Hepatocyte (in vitro differentiated cells): ENCODE measurements around the gene CHRNA4. TPM values are rescaled to one million over a fixed set of nuclear protein-coding genes. Genes with fewer than 3 reads are reported as not detected.

Experiments
- DNase-seq: peaks from one replicate; pipeline ENCODE4 v3.0.0-alpha.2; 2016; ENCODE audit warnings: low spot score
- H2AFZ ChIP-seq: fragments of 200-600 bp; sonication (generic); 2 replicates; pipeline ENCODE4 v1.6.0; 2016; ENCODE audit warnings: antibody characterized with exemption, mild to moderate bottlenecking
- H3K27ac ChIP-seq: fragments of 200-600 bp; sonication (generic); 2 replicates; pipeline ENCODE4 v1.5.1; 2016; ENCODE audit warnings: mild to moderate bottlenecking
- H3K27me3 ChIP-seq: fragments of 200-600 bp; sonication (generic); 2 replicates; pipeline ENCODE4 v1.6.1; 2016
- H3K36me3 ChIP-seq: fragments of 200-600 bp; sonication (generic); replicated peaks from 2 replicates; pipeline ENCODE4 v1.5.1; 2016; ENCODE audit warnings: low read depth; ENCODE audit not compliant: insufficient read depth
- H3K4me1 ChIP-seq: fragments of 200-600 bp; sonication (generic); 2 replicates; pipeline ENCODE4 v1.5.1; 2016; ENCODE audit warnings: mild to moderate bottlenecking, moderate library complexity; ENCODE audit not compliant: insufficient read depth
- H3K4me2 ChIP-seq: fragments of 200-600 bp; sonication (generic); 2 replicates; pipeline ENCODE4 v1.6.0; 2016
- H3K4me3 ChIP-seq: fragments of 200-600 bp; sonication (generic); 2 replicates; pipeline ENCODE4 v1.5.1; 2016; ENCODE audit warnings: mild to moderate bottlenecking
- H3K79me2 ChIP-seq: fragments of 200-600 bp; sonication (generic); 2 replicates; pipeline ENCODE4 v1.6.0; 2017; ENCODE audit warnings: mild to moderate bottlenecking
- H3K9me2 ChIP-seq: fragments of 200-600 bp; sonication (generic); replicated peaks from 2 replicates; pipeline ENCODE4 v1.6.0; 2017; ENCODE audit warnings: mild to moderate bottlenecking; ENCODE audit not compliant: insufficient read depth
- H3K9me3 ChIP-seq: fragments of 200-600 bp; sonication (generic); 2 replicates; pipeline ENCODE4 v1.5.1; 2016; ENCODE audit warnings: low read depth, mild to moderate bottlenecking
- H4K20me1 ChIP-seq: fragments of 200-600 bp; sonication (generic); 2 replicates; pipeline ENCODE4 v1.6.0; 2016; ENCODE audit warnings: mild to moderate bottlenecking; ENCODE audit not compliant: insufficient read depth, poor library complexity, severe bottlenecking
- CTCF ChIP-seq: fragments of 200-600 bp; sonication (generic); IDR thresholded peaks from 2 replicates; pipeline ENCODE4 v1.5.1; 2016; ENCODE audit warnings: antibody characterized with exemption, mild to moderate bottlenecking; ENCODE audit not compliant: poor library complexity
- EZH2 ChIP-seq: fragments of 200-600 bp; sonication (generic); IDR thresholded peaks from 2 replicates; pipeline ENCODE4 v1.6.1; 2016; ENCODE audit warnings: antibody characterized with exemption, mild to moderate bottlenecking, borderline replicate concordance
- EZH2phosphoT487 ChIP-seq: fragments of 200-600 bp; sonication (generic); IDR thresholded peaks from one replicate; pipeline ENCODE4 v1.6.1; 2018; ENCODE audit warnings: antibody characterized with exemption, mild to moderate bottlenecking, low read depth, moderate library complexity; ENCODE audit not compliant: unreplicated experiment, severe bottlenecking
- WGBS: methylation state at CpG from one replicate; pipeline ENCODE4 v1.1.6; 2016; ENCODE audit warnings: low lambda C conversion rate; ENCODE audit errors: missing lambda C conversion rate; 5-methylcytosine and 5-hydroxymethylcytosine counted together
- polyA plus RNA-seq: library from polyadenylated mRNA; unstranded; fragments of >200 nt; fragmentation: Nextera tagmentation; extraction: Ambion mirVana; gene quantifications from 2 replicates; pipeline ENCODE4 v1.2.1, GENCODE V29; 2016
- total RNA-seq: library from RNA; depleted of rRNA; stranded (reverse); fragments of >200 nt; gene quantifications from 2 replicates; pipeline ENCODE4 v1.2.3, GENCODE V29; 2014

CHRNA4 gene
- total and polyA plus RNA-seq, 2 experiments from 2014 or later: 0.25 TPM; not detected in 1

- Histone ChIP-seq H3K9me2 (no peaks in the 10 kb centered on the region), H3K27ac (no peak overlapping the region), H2AFZ (no peak overlapping the region), H3K4me1 (no peaks in the 10 kb centered on the region), H4K20me1 (no peaks in the 10 kb centered on the region), H3K27me3 (no peaks in the 10 kb centered on the region), H3K36me3 (no peaks in the 10 kb centered on the region), H3K4me2 (no peak overlapping the region), H3K9me3 (no peaks in the 10 kb centered on the region), H3K79me2 (no peaks in the 10 kb centered on the region), H3K4me3 (no peak overlapping the region)
- WGBS: 87% methylated on average over 18 of the region's 18 CpGs
- no peak for DNase-seq
- TF ChIP-seq EZH2: no peak
- TF ChIP-seq CTCF: no peak
- no peak for TF ChIP-seq EZH2phosphoT487
Measured at GRCh38 chr20:63384336-63384735, 23.2 kb upstream of the CHRNA4 start.

GRCh38 chr20:63383556-63383955 lies 22.4 kb upstream of the CHRNA4 start:
- no peaks in the 10 kb centered on the region for H3K27me3 ChIP-seq
- WGBS: 59% methylated on average over 11 of the region's 11 CpGs

GRCh38 chr20:63382551-63383300 lies 21.6 kb upstream of the CHRNA4 start:
- H3K79me2 ChIP-seq: no peaks in the 10 kb centered on the region
- DNase-seq: no peak
- no peak overlapping the region for H3K4me3 ChIP-seq
- H3K27me3 ChIP-seq: no peaks in the 10 kb centered on the region
- no peak overlapping the region for H3K27ac ChIP-seq
- WGBS: 84% methylated on average over 16 of the region's 17 CpGs
- no peak overlapping the region for H2AFZ ChIP-seq
- H4K20me1 ChIP-seq: no peaks in the 10 kb centered on the region
- TF ChIP-seq CTCF: no peak
- TF ChIP-seq EZH2phosphoT487: no peak
- TF ChIP-seq EZH2: no peak
- H3K4me1 ChIP-seq: peaks cover under 1% of the 10 kb centered on the region
- H3K9me3 ChIP-seq: no peaks in the 10 kb centered on the region
- no peaks in the 10 kb centered on the region for H3K9me2 ChIP-seq
- H3K4me2 ChIP-seq: no peak overlapping the region
- H3K36me3 ChIP-seq: no peaks in the 10 kb centered on the region

More at GRCh38 chr20:63383556-63383955, 22.4 kb upstream of the CHRNA4 start:
- Histone ChIP-seq H3K9me2 (no peaks in the 10 kb centered on the region), H3K27ac (no peak overlapping the region), H3K36me3 (no peaks in the 10 kb centered on the region), H3K9me3 (no peaks in the 10 kb centered on the region), H3K4me3 (no peak overlapping the region), H3K79me2 (no peaks in the 10 kb centered on the region), H3K4me2 (no peak overlapping the region), H4K20me1 (no peaks in the 10 kb centered on the region), H2AFZ (no peak overlapping the region), H3K4me1 (no peaks in the 10 kb centered on the region)
- DNase-seq: no peak
- TF ChIP-seq CTCF (no peak), EZH2phosphoT487 (no peak), EZH2 (no peak)
